GM18873 (cell line): Measurements from ENCODE around the gene CYP2C18.
"Not testable (repeated sequence)": the region's sequence is repeated elsewhere in the genome, so short reads cannot be mapped to it uniquely, and the experiment has no call there.

Experiments
- ATAC-seq: cut with Tn5 transposase; IDR thresholded peaks from one replicate; pipeline ENCODE4 v1.9.1; 2021; ENCODE audit warnings: mild to moderate bottlenecking, moderate library complexity, moderate number of reproducible peaks; ENCODE audit not compliant: unreplicated experiment, low FRiP score

The CYP2C18 gene

DNA sequence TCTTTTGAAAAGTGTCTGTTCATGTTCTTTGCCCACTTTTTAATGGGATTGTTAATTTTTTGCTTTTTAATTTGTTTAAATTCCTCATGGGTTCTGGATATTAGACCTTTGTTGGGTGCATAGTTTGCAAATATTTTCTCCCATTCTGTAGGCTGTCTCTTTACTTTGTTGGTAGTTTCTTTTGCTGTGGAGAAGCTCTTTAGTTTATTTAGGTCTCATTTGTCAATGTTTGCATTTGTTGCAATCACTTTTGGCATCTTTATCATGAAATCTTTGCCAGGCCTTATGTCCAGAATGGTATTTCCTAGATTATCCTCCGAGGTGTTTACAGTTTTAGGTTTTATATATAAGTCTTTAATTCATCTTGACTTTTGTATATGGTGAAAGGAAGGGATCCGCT, 55.1 kb downstream of the CYP2C18 start:
- no peak for ATAC-seq

DNA sequence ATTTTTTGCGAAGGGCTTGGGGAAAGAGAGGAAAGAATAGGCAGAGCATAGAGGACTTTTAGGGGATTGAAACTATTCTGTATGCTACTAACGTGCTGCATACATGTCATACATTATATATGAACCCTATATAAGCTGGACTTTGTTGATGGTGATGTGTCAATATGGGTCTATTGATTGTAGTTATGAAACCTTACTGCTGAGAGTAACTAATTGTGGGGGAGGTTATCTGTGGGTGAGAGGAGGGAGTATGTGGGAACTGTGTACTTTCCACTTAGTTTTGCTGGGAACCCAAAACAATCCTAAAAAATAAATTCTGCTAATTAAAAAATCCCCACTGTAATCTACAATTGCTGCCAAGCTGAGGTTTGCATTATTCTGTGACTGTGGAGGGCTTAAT, 63.6 kb downstream of the CYP2C18 start:
- ATAC-seq: no peak

DNA sequence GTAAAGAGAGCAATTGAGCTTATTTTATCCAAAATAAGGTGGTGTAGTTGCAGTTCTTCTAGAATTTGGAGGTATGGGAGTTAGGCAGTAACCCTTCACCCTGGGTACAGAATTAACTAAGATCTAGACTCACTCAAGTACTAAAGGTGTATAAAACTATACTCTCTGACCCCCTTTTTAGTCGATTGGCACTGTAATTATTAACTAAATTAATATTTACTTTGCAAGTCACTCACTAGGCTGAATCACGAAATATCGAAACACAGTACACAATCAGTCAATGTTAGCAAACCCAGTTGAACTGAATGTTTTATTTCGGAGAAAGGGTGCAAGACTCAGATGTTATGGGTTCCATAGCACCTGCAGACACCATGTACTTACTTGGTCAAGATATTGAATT, 64.3 kb downstream of the CYP2C18 start:
- no peak for ATAC-seq

DNA sequence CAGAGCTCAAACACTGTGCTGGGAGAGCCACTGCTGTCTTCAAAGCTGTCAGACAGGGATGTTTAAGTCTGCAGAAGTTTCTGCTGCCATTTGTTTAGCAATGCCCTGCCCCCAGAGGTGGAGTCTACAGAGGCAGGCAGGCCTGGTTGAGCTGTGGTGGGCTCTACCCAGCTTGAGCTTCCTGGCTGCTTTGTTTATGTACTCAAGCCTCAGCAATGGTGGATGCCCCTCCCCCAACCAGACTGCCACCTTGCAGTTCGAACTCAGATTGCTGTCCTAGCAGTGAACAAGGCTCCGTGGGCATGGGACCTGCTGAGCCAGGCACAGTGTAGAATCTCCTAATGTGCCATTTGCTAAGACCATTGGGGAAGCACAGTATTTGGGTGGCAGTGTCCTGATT, 74.4 kb downstream of the CYP2C18 start:
- no peak for ATAC-seq

DNA sequence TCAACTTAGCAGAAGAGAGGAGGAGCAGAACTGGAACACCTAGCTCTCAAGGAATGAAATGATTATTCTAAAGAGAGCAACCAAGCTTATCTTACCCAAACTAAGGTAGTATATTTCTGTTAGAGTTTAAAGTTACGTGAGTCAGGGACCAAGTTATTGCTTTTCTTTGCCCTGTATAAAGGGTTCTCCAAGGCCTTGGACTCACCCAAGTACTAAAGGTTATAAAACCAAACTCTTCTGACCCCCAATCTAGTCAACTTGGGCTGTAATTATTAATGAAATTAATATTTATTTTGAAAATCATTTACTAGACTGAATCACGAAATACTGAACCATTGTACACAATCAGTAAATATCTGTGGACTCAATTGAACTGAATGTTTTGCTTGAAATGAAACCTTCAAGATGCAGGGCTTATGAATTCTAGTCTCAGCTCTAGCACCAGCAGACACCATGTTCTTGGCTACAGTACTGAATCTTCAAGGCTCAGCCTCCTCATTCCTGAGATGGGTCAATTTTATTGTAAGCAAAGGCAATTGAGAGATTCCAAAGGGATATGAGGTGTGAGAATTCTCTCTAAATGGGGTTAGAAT, 77.2 kb downstream of the CYP2C18 start:
- ATAC-seq: no peak

DNA sequence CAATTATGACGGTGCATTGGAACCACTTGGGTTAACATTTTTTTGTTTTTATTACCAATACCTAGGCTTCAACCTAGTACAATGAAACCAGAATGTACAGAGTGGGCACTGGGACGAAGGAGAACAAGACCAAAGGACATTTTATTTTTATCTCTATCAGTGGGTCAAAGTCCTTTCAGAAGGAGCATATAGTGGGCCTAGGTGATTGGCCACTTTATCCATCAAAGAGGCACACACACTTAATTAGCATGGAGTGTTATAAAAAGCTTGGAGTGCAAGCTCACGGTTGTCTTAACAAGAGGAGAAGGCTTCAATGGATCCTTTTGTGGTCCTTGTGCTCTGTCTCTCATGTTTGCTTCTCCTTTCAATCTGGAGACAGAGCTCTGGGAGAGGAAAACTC, 78.9 kb downstream of the CYP2C18 start, which contains the start of gene CYP2C19:
CYP2C19 (plus strand) TSS at position 289 of the 400 bp plus-strand sequence; CDS start at position 314, 25 bp downstream.
- no peak for ATAC-seq

DNA sequence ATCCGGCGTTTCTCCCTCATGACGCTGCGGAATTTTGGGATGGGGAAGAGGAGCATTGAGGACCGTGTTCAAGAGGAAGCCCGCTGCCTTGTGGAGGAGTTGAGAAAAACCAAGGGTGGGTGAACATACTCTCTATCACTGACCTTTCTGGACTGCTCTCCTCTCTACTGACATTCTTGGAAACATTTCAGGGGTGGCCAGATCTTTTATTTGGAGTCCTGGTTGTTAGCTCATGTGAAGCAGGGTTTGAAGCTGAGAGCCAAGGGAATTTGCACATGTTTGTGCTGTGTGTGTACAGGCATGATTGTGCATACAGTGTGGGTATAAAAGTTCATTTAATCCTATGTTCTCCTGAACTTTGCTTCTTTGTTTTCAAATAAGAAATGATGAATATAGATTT, 91.9 kb downstream of the CYP2C18 start:
- ATAC-seq: not testable (repeated sequence)

DNA sequence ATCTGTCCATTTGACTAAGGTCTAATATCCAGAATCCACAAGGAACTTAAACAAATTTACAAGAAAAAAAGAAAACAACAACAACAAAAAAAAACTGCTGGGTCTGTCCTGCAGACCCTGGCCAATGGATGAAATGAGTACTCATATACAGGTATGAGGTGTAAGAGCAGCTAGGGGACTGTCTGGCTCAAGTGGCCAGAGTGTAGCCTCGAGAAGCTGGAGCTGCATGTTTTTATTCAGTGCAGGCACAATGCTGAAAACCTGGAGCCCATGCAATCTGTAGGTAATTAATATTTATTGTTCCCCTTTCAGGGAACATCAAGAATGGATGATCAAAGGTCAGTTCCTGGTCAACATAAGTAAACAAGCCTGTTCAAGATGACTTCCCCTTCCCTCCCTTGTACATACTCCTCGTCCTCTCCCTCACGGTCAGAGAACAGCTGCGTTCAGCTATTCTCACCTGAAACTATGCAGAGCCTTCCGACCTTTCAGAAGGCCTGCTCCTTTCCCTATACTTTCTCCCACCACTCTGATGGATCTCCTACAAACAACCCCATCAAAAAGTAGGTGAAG, 94.4 kb downstream of the CYP2C18 start:
- ATAC-seq: no peak

DNA sequence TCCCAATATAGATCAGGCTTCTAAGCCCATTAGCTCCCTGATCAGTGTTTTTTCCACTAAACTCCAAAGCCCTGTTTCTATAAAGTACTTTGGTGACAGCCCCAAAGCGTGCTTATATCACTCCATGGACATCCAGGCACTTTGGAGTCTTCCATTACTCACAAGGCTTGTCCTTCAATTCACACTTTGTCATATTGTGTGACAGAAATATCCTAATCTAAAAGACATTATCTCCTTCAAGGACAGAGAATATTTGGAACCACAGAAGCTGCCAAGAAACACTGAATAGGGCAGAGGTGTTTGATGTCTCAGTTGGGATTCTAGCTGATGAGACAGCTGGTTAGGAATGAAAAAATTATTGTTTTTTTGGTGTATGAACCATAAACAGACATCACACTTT, 97.3 kb downstream of the CYP2C18 start:
- no peak for ATAC-seq

DNA sequence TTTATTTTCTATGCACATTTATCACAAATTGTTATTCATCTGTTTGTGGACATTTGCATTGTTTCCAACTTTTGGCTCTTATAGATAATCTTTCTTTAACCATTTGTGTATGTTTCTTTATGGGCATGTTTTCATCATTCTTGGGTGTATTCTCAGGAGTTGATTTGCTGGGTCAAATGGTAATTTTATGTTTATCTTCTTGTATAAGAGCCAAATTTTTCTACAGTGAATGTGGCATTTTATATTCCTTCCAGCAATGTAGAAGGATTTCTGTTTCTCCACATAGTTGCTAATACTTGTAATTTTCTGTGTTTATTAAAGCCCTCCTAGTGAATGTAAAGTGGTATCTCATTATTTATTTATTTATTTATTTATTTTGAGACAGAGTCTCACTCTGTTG, 100.7 kb downstream of the CYP2C18 start:
- ATAC-seq: no peak

DNA sequence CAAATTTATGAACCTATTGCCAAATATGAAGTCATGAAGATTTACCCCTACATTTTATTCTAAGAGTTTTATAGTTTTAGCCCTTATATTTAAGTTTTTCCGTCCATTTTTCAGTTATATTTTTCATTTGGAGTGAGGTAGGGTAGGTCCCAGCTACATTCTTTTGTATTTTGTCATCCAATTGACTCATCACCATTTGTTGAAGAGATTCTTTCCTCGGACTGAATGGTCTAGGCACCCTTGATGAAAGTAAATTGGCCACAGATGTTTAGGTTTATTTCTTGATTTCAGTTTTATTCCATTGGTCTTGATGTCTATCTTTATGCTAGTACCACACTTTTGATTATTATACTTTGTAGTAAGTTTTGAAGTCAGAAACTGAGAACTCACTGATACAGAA, 101.7 kb downstream of the CYP2C18 start:
- ATAC-seq: no peak
